ENCODE results near the gene MEP1A. TPM values are rescaled to one million over a fixed set of nuclear protein-coding genes. Genes with fewer than 3 reads are reported as not detected.

Gene MEP1A
- total and polyA plus RNA-seq, 2 of the 4 experiments (the other 2 are of a cell fraction): not detected

GRCh38 chr6:46876126-46876525 lies 82.9 kb downstream of the MEP1A start:
- H3K27me3 ChIP-seq (ENCODE audit: control insufficient read depth, insufficient read depth, low read length): no peaks in the 10 kb centered on the region; the same call in 1 of the 2 replicates
- H2AK9ac ChIP-seq (replicated peaks; ENCODE audit: low read depth, low read length, poor library complexity): no peak overlapping the region
- no peaks in the 10 kb centered on the region for H3K4me1 ChIP-seq (ENCODE audit: control insufficient read depth, insufficient read depth, low read length)
- H3K27ac ChIP-seq (ENCODE audit: insufficient read depth, low read length): no peak overlapping the region
- H3K18ac ChIP-seq (ENCODE audit: low read depth, low read length): no peak overlapping the region
- WGBS, 2 experiments (ENCODE audit: extremely low coverage in 2 of 2, insufficient read length in 1 of 2): 54% methylated on average over 4 of the region's 4 CpGs; no CpG with 5 or more reads in 1 of the 2 experiments
- no peak overlapping the region for H2AFZ ChIP-seq (replicated peaks; ENCODE audit: low read length, poor library complexity)
- H3K9me1 ChIP-seq (ENCODE audit: insufficient read depth, low read length): no peaks in the 10 kb centered on the region
- no peak overlapping the region for H3K4me2 ChIP-seq (ENCODE audit: low read depth, low read length)
- in situ Hi-C loops (cut with MboI; ENCODE audit: low sequenced_read_pairs) (no loop called here), dilution Hi-C loops (cut with HindIII; ENCODE audit: low sequenced_read_pairs, unreplicated experiment) (no loop called here), intact Hi-C loops (cut with micrococcal nuclease) (no loop called here)
- H4K8ac ChIP-seq (ENCODE audit: low read depth in 2 of 2, low read length in 2 of 2): no peak overlapping the region
- H3K9ac ChIP-seq (ENCODE audit: low read depth, low read length): no peak overlapping the region
- BruUV-seq (replicated peaks): no TSS peak
- no peak overlapping the region for H2BK120ac ChIP-seq (ENCODE audit: low read depth, low read length)
- no peak overlapping the region for H4K91ac ChIP-seq (ENCODE audit: insufficient read depth, low read depth, low read length)
- H3K4ac ChIP-seq (ENCODE audit: low read depth, low read length): no peak overlapping the region
- ATAC-seq (ENCODE audit: low read depth) (no peak), DNase-seq (no peak)
- no peak overlapping the region for H3K14ac ChIP-seq (replicated peaks; ENCODE audit: low read depth, low read length)
- H3K4me3 ChIP-seq (ENCODE audit: insufficient read depth, low read depth, low read length): no peak overlapping the region
- no peak overlapping the region for H2BK5ac ChIP-seq (ENCODE audit: low read depth, low read length, poor library complexity, severe bottlenecking)
- no peaks in the 10 kb centered on the region for H3K9me3 ChIP-seq (ENCODE audit: control insufficient read depth, insufficient read depth, low read length)
- H4K20me1 ChIP-seq (ENCODE audit: insufficient read depth, low read length): no peaks in the 10 kb centered on the region
- TF ChIP-seq FOS (IDR thresholded peaks at IDR 0.05; ENCODE audit: low read depth, low read length) (no peak), SMC3 (IDR thresholded peaks at IDR 0.05; ENCODE audit: low read depth, low read length) (no peak), CEBPB (IDR thresholded peaks at IDR 0.05; ENCODE audit: low read depth, low read length) (no peak), NFE2L2 (IDR thresholded peaks at IDR 0.05; ENCODE audit: low read depth, low read length) (no peak), CHD1 (IDR thresholded peaks at IDR 0.05; ENCODE audit: low read depth, low read length) (no peak), MAFK (IDR thresholded peaks at IDR 0.05; ENCODE audit: low read depth, low read length) (no peak), BHLHE40 (IDR thresholded peaks at IDR 0.05; ENCODE audit: low read depth, low read length) (no peak), ELK1 (IDR thresholded peaks at IDR 0.05; ENCODE audit: borderline replicate concordance, low read depth, low read length) (no peak), RFX5 (IDR thresholded peaks at IDR 0.05; ENCODE audit: low read depth, low read length) (no peak)
- TF ChIP-seq, protein P1, sequence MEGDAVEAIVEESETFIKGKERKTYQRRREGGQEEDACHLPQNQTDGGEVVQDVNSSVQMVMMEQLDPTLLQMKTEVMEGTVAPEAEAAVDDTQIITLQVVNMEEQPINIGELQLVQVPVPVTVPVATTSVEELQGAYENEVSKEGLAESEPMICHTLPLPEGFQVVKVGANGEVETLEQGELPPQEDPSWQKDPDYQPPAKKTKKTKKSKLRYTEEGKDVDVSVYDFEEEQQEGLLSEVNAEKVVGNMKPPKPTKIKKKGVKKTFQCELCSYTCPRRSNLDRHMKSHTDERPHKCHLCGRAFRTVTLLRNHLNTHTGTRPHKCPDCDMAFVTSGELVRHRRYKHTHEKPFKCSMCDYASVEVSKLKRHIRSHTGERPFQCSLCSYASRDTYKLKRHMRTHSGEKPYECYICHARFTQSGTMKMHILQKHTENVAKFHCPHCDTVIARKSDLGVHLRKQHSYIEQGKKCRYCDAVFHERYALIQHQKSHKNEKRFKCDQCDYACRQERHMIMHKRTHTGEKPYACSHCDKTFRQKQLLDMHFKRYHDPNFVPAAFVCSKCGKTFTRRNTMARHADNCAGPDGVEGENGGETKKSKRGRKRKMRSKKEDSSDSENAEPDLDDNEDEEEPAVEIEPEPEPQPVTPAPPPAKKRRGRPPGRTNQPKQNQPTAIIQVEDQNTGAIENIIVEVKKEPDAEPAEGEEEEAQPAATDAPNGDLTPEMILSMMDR (conservative IDR thresholded peaks at IDR 0.05; ENCODE audit: low read depth, low read length): no peak
- ChIA-PET CTCF (no interaction called here), POLR2A (ENCODE audit: unreplicated experiment) (no interaction called here)
- no peak overlapping the region for H4K5ac ChIP-seq (ENCODE audit: low read depth, low read length)
- no peak overlapping the region for H2BK15ac ChIP-seq (ENCODE audit: low read depth, low read length)
- no peaks in the 10 kb centered on the region for H3K79me1 ChIP-seq (ENCODE audit: low read depth in 1 of 2, low read length in 2 of 2)
- H2BK20ac ChIP-seq (ENCODE audit: low read depth, low read length): no peak overlapping the region
- H3K23ac ChIP-seq (ENCODE audit: low read depth, low read length): no peak overlapping the region
- H3K36me3 ChIP-seq (ENCODE audit: control insufficient read depth, insufficient read depth, low read length): no peaks in the 10 kb centered on the region
- no peak overlapping the region for H3K56ac ChIP-seq (ENCODE audit: extremely low read depth, insufficient read depth, low read length)
- H2AK5ac ChIP-seq (ENCODE audit: low read depth, low read length): no peak overlapping the region

Data from IMR-90 (cell line).